ENCODE data around the gene ZDHHC24. TPM values are rescaled to one million over a fixed set of nuclear protein-coding genes. Genes with fewer than 3 reads are reported as not detected.

Gene ZDHHC24
- total RNA-seq, 6 experiments from 2014 or later: 3.6 to 15.5 (median 5.8) TPM

- no peaks in the 10 kb centered on the region for H3K9me3 ChIP-seq
- H3K27me3 ChIP-seq: no peaks in the 10 kb centered on the region
- DNase-seq: peak; percentile 90 to 93 (median 93)
- WGBS (ENCODE audit: insufficient coverage, low coverage, low lambda C conversion rate, missing lambda C conversion rate): 6% methylated on average over 17 of the region's 77 CpGs
- intact Hi-C loops (cut with DNase I): no loop called here
- no peak for TF ChIP-seq POLR2A (IDR thresholded peaks at IDR 0.05)
- TF ChIP-seq CTCF (IDR thresholded peaks at IDR 0.05): no peak
- peak within 1 kb of the TSS; percentile 65 to 70 (median 68) for H3K4me3 ChIP-seq
- H3K27ac ChIP-seq: peak within 1 kb of the TSS in 2 of 3 donors; percentile 3 to 28
- peaks cover 0 to 5% (median 0%) of the 10 kb centered on the region in 4 donors for H3K4me1 ChIP-seq
- ATAC-seq: peak; percentile 95 to 99 (median 98)
- no peaks in the 10 kb centered on the region for H3K36me3 ChIP-seq
These were observed 22.5 kb upstream of the ZDHHC24 start, which contains the start of gene CTSF for GRCh38 chr11:66568124-66568916. Gene CTSF, minus strand, starts transcription at chr11:66568606. Its CDS starts 120 bp downstream, at chr11:66568486.

DNA sequence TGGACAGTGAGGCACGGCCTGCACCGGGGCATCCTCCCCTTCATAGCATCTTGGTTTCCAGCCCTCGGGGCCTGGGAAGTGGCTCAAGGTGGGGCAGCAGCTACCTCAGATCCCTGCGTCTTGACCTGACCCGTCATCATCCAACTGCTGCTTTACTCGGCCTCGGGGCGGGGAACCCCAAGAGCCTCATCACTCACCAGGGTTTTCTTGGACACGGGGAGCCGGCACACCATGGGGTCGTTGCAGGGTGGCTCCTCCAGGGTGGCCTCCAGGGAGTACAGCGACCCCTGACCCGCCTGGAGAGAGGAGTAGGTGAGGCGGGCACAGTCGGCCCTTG lies 21.9 kb upstream of the ZDHHC24 start:
- peak overlapping the region; percentile 65 to 70 (median 68) for H3K4me3 ChIP-seq
- peaks cover 0 to 5% (median 0%) of the 10 kb centered on the region in 4 donors for H3K4me1 ChIP-seq
- H3K27me3 ChIP-seq: no peaks in the 10 kb centered on the region
- intact Hi-C loops (cut with DNase I): no loop called here
- DNase-seq (no peak), ATAC-seq (no peak)
- TF ChIP-seq CTCF (IDR thresholded peaks at IDR 0.05) (no peak), POLR2A (IDR thresholded peaks at IDR 0.05) (no peak)
- no peaks in the 10 kb centered on the region for H3K36me3 ChIP-seq
- no peaks in the 10 kb centered on the region for H3K9me3 ChIP-seq
- no peak overlapping the region for H3K27ac ChIP-seq
- no CpG with 5 or more reads among the region's 15 CpGs for WGBS (ENCODE audit: insufficient coverage, low coverage, low lambda C conversion rate, missing lambda C conversion rate)

- no peak for DNase-seq
- no peak overlapping the region for H3K4me3 ChIP-seq
- H3K36me3 ChIP-seq: no peaks in the 10 kb centered on the region
- H3K9me3 ChIP-seq: no peaks in the 10 kb centered on the region
- no peak for ATAC-seq
- H3K27me3 ChIP-seq: no peaks in the 10 kb centered on the region
- intact Hi-C loops (cut with DNase I): no loop called here
- no peak overlapping the region for H3K27ac ChIP-seq
- H3K4me1 ChIP-seq: peaks cover 0 to 5% (median 0%) of the 10 kb centered on the region in 4 donors
- WGBS (ENCODE audit: insufficient coverage, low coverage, low lambda C conversion rate, missing lambda C conversion rate): 91% methylated on average over 6 of the region's 8 CpGs
- TF ChIP-seq CTCF (IDR thresholded peaks at IDR 0.05) (no peak), POLR2A (IDR thresholded peaks at IDR 0.05) (no peak)
These were observed 20.4 kb upstream of the ZDHHC24 start for GRCh38 chr11:66566221-66566620.

DNA sequence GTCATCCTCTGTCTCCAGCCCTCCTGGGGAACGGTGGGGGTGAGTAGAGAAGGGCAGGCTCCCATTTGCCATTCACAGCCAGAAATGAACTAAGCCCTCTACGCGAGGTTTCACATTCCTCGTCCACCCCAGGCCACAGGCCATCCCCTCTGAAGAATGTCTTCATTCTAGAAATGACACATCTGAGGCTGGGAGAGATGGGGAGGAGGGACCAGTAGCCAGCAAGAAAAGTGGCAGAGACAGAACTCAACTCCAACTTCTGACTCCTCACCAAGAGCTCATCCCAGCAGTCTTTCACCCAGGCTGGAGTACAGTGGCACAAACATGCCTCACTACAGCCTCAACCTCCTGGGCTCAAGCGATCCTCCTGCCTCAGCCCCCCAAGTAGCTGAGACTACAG lies 19.1 kb upstream of the ZDHHC24 start:
- no peaks in the 10 kb centered on the region for H3K9me3 ChIP-seq
- no CpG with 5 or more reads among the region's 5 CpGs for WGBS (ENCODE audit: insufficient coverage, low coverage, low lambda C conversion rate, missing lambda C conversion rate)
- no peak for ATAC-seq

More for the DNA sequence above, 19.1 kb upstream of the ZDHHC24 start:
- Histone ChIP-seq H3K4me3 (no peak overlapping the region), H3K27ac (no peak overlapping the region), H3K36me3 (no peaks in the 10 kb centered on the region), H3K4me1 (peaks cover 0 to 5% (median 0%) of the 10 kb centered on the region in 4 donors), H3K27me3 (no peaks in the 10 kb centered on the region)
- DNase-seq: no peak
- intact Hi-C loops (cut with DNase I): no loop called here
- TF ChIP-seq CTCF (IDR thresholded peaks at IDR 0.05) (no peak), POLR2A (IDR thresholded peaks at IDR 0.05) (no peak)

Measured in right lobe of liver (tissue), 6 donors.